ENCODE measurements around the gene SMNDC1. TPM values are rescaled to one million over a fixed set of nuclear protein-coding genes. Genes with fewer than 3 reads are reported as not detected.
"Not testable (repeated sequence)": the region's sequence is repeated elsewhere in the genome, so short reads cannot be mapped to it uniquely, and the experiment has no call there.

SMNDC1 gene
- polyA plus RNA-seq, 1 experiment = 6.1 TPM

DNA sequence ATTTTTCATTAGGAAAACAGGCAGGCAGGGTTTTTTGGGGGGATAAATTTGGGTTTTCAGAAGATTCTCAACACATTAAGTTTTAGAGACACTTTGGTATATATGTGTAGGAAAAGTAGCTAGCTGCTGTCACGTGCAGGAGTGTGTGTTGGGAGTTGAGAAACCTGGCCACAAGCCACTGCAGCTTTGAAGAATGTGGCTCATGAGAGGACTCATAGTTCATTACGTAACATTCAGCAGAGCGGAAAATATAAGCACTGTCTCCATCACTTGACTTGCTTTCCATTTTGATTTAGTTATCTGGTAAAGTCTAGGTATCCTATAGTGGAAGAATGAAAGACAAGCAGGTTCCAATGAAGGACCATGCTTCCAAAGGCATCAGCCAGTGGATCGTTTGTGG, 31.2 kb downstream of the SMNDC1 start:
- ChIA-PET CTCF (interaction anchor here (0.6 to 4.2 kb wide), 3 partner anchors 14 to 136 kb away, joined by 3 to 20 read pairs (median 4); no protein-coding TSS in a partner anchor), POLR2A (interaction anchor here (0.6 kb wide), 1 partner anchor 87 kb away, joined by 3 read pairs; no protein-coding TSS in a partner anchor)
- TF ChIP-seq CTCF (IDR thresholded peaks at IDR 0.05; ENCODE audit: insufficient read depth, low read depth, low read length) = no peak
- H3K36me3 ChIP-seq (ENCODE audit: control insufficient read depth, insufficient read depth, low read length) = no peaks in the 10 kb centered on the region
- no peak for DNase-seq (ENCODE audit: low read depth)
- H3K4me3 ChIP-seq (ENCODE audit: low read depth, low read length) = no peak overlapping the region
- H3K27me3 ChIP-seq (ENCODE audit: control insufficient read depth, insufficient read depth, low read length) = no peaks in the 10 kb centered on the region

DNA sequence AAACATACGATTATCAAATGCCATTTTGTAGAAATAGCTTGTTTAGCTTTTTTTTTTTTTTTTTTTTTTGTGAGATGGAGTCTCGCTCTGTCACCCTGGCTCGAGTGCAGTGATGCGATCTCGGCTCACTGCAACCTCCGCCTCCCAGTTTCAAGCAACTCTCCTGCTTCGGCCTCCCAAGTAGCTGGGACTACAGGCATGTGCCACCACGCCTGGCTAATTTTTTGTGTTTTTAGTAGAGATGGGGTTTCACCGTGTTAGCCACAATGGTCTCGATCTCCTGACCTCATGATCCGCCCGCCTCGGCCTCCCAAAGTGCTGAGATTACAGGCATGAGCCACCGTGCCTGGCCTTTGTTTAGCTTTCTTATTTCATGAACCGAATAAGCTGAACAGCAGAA, 31.7 kb downstream of the SMNDC1 start:
- H3K36me3 ChIP-seq (ENCODE audit: control insufficient read depth, insufficient read depth, low read length); H3K4me3 ChIP-seq (ENCODE audit: low read depth, low read length); H3K27me3 ChIP-seq (ENCODE audit: control insufficient read depth, insufficient read depth, low read length); DNase-seq (ENCODE audit: low read depth); POLR2A ChIA-PET: not testable (repeated sequence)
- CTCF ChIA-PET = interaction anchor here (0.9 to 4.2 kb wide), 2 partner anchors 62 to 135 kb away, joined by 3 to 20 read pairs; no protein-coding TSS in a partner anchor

GRCh38 chr10:110269374-110270318, 35.1 kb downstream of the SMNDC1 start:
- DNase-seq (ENCODE audit: low read depth) = no peak
- H3K36me3 ChIP-seq (ENCODE audit: control insufficient read depth, insufficient read depth, low read length) = no peaks in the 10 kb centered on the region
- ChIA-PET CTCF (interaction anchor here (1.9 kb wide), 1 partner anchor 10 kb away, joined by 8 read pairs; no protein-coding TSS in a partner anchor), POLR2A (no interaction called here)
- TF ChIP-seq CTCF (IDR thresholded peaks at IDR 0.05; ENCODE audit: insufficient read depth, low read depth, low read length) = no peak
- no peaks in the 10 kb centered on the region for H3K27me3 ChIP-seq (ENCODE audit: control insufficient read depth, insufficient read depth, low read length)
- H3K4me3 ChIP-seq (ENCODE audit: low read depth, low read length) = no peak overlapping the region

DNA sequence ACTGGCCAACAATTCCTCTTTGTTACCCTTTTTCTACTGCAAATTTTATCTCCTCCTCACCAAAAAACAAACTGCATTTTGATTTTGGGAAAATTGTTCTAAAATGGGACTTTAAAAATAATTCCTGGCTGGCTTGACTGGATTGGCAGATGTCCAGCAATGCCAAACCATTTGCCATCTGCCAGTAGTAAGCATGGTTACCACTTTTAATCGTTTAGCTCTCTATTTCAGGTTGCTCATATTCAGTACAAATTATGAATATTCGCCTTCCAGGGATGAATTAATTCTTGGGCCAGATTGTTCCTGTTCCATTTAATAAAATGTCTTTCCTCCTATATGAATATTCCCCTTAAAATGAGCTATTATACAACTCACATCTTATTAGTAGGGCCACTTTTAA, 35.7 kb downstream of the SMNDC1 start:
- DNase-seq (ENCODE audit: low read depth) = no peak
- TF ChIP-seq CTCF (IDR thresholded peaks at IDR 0.05; ENCODE audit: insufficient read depth, low read depth, low read length) = no peak
- Histone ChIP-seq H3K27me3 (ENCODE audit: control insufficient read depth, insufficient read depth, low read length) (no peaks in the 10 kb centered on the region), H3K36me3 (ENCODE audit: control insufficient read depth, insufficient read depth, low read length) (no peaks in the 10 kb centered on the region), H3K4me3 (ENCODE audit: low read depth, low read length) (no peak overlapping the region)
- CTCF ChIA-PET = interaction anchor here (1.9 kb wide), 1 partner anchor 10 kb away, joined by 8 read pairs; no protein-coding TSS in a partner anchor
- POLR2A ChIA-PET = no interaction called here

GRCh38 chr10:110268442-110268841, 36.3 kb downstream of the SMNDC1 start:
- Histone ChIP-seq H3K36me3 (ENCODE audit: control insufficient read depth, insufficient read depth, low read length) (no peaks in the 10 kb centered on the region), H3K27me3 (ENCODE audit: control insufficient read depth, insufficient read depth, low read length) (no peaks in the 10 kb centered on the region), H3K4me3 (ENCODE audit: low read depth, low read length) (no peak overlapping the region)
- CTCF ChIA-PET = interaction anchor here (1.9 kb wide), 1 partner anchor 11 kb away, joined by 8 read pairs; no protein-coding TSS in a partner anchor
- no peak for DNase-seq (ENCODE audit: low read depth)
- TF ChIP-seq CTCF (IDR thresholded peaks at IDR 0.05; ENCODE audit: insufficient read depth, low read depth, low read length) = no peak
- POLR2A ChIA-PET = no interaction called here
